Superior temporal gyrus (tissue), 1 donor: ENCODE measurements around the gene RB1.
"Not testable (repeated sequence)": the region's sequence is repeated elsewhere in the genome, so short reads cannot be mapped to it uniquely, and the experiment has no call there.

Source experiments
- DNase-seq: peaks from one replicate; pipeline ENCODE4 v3.0.0-alpha.2; 2016; ENCODE audit errors: extremely low spot score

Gene RB1

GRCh38 chr13:48448959-48449614, 145.5 kb downstream of the RB1 start:
- DNase-seq: no peak

DNA sequence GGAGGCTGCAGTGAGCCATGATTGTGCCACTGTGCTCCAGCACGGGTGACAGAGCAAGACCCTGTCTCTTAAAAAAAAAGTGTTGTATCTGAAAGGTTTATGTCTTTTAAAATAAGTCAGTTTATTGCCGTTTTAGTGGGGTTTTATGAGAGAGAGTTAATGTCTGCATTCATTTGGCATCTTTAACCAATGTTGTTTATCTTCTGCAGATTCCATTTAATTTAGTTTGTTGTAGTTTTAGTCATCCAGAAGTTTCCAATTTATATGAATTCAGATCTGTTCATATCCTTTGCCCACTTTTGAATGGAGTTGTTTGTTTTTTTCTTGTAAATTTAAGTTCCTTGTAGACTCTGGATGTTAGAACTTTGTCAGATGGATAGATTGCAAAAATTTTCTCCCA, 146.1 kb downstream of the RB1 start:
- no peak for DNase-seq

- not testable (repeated sequence) for DNase-seq
These were observed 147.6 kb downstream of the RB1 start for GRCh38 chr13:48451196-48451595.

DNA sequence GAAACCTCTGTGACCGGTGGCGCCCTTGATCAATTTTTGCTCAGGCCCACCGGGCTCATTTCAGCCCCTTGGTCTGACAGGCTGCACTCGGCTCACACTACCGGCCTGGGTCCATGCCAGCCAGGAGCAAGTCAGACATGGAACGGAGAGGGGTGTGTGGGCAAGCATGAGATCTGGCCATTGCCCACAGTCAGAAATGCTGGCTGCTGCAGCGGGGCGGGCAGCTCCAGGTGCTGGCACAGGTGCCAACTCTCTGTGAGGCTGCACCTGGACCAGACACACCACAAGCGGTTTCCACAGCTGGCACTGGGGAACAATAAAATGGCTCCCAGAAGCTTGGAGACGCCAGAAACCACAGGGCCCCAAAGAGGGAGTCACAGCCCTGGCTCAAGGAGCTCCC, 153.0 kb downstream of the RB1 start:
- no peak for DNase-seq

GRCh38 chr13:48457578-48458242, 154.2 kb downstream of the RB1 start:
- DNase-seq: no peak

DNA sequence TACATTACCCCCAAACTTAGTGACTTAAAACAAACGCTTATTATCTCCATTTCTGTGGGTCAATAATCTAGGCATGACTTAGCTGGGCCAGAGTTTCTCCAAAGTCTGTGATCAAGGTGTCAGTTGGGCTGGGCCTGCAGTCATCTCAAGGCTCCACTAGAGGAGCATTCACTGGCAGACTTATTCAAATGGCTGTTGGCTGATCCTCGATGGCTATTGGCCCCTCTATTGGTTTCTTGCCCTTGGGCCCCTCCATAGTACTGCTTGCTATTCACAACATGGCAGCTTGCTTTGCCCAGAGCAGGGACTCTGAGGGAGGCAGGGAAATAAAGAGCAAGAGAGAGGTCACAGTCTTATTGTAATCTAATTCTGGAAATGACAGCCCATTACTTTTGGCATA, 171.7 kb downstream of the RB1 start:
- no peak for DNase-seq

DNA sequence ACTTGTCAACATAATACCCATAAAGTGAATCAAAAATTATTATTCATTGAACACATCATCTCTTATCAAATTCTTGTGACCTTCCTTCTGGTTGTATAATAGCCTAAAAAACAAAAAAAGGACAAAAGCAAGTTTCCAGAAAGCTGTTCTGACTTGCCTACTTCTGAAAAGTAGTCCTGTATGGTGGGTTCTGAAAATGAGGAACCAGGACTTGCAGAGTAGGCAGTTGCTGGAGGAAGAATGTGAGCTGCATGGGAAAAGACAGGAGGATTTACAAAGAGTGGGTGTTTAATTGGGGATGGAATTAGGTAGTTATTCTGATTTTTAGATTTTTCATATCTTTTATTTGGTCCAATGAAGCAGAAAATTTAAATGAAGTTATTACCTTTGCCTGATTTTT, 172.7 kb downstream of the RB1 start:
- DNase-seq: peak; percentile 22

- DNase-seq: peak; percentile 21
These were observed 173.1 kb downstream of the RB1 start for GRCh38 chr13:48476686-48477085.

DNA sequence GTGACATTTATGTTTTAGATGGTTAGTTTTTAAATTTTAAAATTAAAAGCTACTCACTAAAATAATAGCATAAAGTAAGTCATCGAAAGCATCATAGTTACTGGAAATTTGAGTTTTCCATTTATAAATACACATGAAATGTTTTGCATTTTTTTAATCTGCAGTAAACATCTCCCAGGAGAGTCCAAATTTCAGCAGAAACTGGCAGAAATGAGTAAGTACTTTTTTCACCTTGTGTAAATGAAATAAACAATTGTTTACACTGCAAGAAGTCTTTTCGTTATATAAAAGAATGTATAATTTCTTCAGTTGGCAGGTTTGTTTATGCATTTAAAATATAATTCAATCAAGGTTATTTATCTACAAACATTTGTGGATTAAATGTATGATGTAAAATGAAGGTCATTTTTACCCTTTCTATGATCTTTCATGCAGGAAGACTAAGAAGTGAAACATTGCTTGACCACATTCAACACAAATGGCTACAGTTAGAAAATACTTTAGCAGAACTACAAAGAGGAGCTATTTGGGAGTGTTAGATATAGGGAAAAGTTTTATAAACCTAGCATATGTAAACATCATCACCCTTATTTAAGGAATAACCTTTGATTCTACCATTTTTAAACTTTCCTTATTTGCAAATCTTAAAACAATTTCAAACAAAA, 173.8 kb downstream of the RB1 start:
- peak; percentile 15 for DNase-seq

DNA sequence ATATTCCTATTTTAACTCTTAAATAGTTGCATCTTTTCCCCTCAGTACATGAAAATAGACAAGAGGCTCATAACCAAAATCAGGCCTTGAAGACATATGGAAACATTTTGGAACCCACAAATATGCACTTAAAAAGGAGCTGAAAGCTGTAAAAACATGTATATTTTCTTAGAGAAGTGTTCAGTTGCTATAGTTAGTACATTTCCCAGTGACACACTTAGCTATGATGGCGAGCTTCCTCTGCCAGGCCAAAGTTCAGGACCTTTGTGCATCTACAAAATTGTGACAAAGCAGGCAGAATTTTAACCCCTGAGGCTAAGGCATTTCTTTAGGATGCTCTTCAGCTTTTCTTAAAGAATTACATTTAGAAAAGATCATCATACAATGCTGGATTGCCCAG, 174.8 kb downstream of the RB1 start:
- DNase-seq: no peak

GRCh38 chr13:48483575-48483974, 180.0 kb downstream of the RB1 start:
- DNase-seq: no peak

- no peak for DNase-seq
These were observed 181.9 kb downstream of the RB1 start for GRCh38 chr13:48485432-48485831.

DNA sequence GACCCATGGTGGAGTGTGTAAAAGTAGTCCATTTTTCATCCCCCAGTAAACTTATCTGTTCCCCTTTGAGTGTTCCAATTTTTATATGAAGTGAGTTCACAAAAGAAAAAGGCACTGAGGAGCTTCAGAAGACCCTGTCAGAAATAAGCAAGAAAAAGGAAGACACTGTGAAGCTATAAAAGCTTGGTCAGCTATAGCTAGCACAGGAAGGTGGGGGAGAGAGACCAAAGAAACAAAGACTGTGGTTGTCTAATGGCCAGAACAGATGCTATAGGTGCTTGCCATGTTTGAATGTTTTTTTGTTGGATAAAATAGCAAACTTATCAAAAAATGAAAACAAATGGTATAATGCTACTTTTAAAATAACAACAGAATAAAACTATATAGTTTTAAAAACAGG, 182.8 kb downstream of the RB1 start:
- DNase-seq: no peak

DNA sequence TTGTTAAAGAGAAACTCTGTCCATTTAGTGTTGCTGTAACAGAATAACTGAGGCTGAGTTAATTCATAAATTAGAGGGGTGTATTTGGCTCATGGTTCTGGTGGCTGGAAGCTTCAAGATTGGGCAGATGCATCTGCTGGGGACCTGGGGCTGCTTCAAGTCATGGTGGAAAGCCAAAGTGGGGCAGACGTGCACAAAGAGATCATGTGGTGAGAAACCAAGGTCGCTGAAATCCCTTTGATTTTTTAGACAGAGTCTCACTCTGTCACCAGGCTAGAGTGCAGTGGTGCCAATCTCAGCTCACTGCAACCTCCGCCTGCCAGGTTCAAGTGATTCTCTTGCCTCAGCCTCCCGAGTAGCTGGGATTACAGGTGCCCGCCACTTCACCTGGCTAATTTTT, 183.3 kb downstream of the RB1 start:
- no peak for DNase-seq

DNA sequence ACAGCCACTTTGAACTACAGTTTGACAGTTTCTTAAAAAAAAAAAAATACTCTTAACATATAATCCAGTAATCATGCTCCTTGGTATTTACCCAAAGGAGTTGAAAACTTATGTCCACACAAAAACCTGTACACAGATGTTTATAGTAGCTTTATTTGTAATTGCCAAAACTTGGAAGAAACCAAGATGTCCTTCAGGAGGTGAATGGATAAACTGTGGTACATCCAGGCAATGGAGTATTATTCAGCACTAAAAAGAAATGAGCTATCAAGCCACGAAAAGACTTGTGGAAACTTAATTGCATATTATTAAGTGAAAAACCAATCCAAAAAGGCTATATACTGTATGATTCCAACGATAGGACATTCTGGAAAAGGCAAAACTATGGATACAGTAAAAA, 184.4 kb downstream of the RB1 start:
- no peak for DNase-seq

DNA sequence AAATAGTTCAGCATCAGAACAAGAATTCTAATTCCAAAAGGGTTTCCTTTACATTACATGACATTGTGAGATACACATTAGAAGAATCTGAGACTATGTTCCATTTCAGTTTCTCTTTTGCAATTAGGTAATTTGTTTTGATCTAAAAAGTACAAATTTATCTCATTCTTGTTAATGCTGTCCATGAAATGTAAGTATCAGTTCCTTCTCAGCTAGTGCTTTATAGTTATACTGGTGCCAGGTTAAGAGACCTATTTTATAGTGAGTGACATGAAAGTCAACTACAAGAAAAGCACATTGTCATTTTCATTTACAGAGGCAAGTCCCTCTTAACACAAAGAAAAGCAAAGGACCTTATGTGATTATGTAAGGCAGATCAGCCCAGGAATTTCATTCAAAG, 185.4 kb downstream of the RB1 start:
- no peak for DNase-seq

DNA sequence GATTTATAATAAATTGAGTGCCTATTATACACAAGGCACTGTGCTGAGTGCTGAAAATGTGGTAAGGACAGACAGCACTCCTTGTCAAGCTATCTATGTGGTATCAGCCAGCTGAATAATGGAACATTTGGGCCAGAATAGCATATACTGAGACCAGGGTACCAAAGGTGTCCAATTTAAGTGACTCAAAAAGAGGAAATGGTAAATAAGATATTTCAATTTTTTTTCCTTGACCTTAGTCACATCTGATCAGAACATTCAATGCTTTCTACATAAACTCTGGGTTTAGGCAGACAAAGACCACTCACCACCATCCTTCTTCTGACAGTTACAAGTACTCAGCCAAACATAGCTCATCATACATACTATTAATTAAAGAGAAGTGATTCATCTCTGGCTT, 186.1 kb downstream of the RB1 start:
- no peak for DNase-seq

DNA sequence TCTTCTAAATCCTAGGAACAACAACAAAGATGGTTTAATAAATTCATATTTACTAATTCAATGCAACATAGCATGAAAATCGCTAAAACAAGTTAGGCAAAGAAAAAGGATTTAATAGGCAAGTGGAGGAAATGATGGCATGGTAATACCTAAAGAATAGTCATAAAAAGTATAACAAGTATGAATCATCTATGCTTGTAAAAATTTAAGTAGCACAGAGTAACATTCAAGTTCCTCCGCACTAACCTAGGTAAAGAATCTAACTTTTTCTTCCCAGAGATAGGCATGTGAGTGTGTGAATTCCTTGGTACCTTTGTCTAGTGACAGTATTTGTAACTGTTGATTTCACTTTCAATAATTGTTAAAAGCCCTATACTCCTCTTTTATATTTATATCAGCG, 186.7 kb downstream of the RB1 start:
- no peak for DNase-seq

- DNase-seq: peak; percentile 33
These were observed 188.0 kb downstream of the RB1 start for GRCh38 chr13:48491423-48492095.

DNA sequence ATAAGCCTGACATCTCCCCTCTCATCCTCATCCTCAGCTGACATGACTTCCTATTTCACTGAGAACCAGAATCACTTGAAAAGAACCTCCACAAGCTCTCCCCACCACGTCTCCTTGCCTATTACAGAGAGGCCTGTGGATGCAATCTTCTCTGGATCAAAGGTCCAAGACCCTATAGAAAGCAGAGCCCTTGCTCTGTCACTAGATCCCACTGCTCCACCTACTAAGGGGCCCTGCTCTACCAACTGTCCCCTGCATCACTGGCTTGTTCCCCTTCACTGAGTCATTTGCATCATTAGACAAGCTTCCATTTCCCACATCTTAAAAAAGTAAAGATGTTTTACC, 188.5 kb downstream of the RB1 start:
- no peak for DNase-seq

GRCh38 chr13:48492470-48493065, 189.0 kb downstream of the RB1 start:
- peak; percentile 76 for DNase-seq

GRCh38 chr13:48493066-48493765, 189.7 kb downstream of the RB1 start:
- peak; percentile 31 for DNase-seq
